Measurements from ENCODE around the gene RNF157.

RNF157 gene

DNA sequence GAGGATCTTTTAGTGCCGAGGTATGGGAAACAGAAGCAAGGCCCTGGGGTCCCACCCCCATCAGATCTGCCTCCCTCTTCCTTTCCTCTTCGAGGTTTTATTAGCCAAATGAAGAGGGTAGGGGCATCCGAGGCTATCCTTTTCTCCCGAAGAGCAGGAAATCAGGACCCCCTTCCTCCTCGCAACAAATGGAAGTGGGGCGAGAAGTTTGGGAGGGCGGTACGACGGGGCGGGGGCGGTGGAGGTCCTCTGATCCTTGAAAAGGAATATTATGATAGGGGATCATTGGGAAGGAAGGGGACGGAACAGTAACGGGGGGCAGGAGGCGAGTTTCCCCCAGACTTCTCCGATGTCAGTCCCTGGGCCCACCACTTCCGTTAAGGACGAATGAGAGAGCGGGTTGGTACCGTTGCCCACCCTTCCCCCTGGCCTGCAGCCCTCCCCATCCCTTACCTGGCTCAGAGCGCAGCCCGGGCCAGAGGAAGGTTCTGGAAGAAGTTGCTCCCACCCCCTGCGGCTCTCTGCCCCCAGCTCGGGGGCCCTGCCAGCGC, 99.6 kb downstream of the RNF157 start:
- no peak for DNase-seq (ENCODE audit: low spot score)

DNA sequence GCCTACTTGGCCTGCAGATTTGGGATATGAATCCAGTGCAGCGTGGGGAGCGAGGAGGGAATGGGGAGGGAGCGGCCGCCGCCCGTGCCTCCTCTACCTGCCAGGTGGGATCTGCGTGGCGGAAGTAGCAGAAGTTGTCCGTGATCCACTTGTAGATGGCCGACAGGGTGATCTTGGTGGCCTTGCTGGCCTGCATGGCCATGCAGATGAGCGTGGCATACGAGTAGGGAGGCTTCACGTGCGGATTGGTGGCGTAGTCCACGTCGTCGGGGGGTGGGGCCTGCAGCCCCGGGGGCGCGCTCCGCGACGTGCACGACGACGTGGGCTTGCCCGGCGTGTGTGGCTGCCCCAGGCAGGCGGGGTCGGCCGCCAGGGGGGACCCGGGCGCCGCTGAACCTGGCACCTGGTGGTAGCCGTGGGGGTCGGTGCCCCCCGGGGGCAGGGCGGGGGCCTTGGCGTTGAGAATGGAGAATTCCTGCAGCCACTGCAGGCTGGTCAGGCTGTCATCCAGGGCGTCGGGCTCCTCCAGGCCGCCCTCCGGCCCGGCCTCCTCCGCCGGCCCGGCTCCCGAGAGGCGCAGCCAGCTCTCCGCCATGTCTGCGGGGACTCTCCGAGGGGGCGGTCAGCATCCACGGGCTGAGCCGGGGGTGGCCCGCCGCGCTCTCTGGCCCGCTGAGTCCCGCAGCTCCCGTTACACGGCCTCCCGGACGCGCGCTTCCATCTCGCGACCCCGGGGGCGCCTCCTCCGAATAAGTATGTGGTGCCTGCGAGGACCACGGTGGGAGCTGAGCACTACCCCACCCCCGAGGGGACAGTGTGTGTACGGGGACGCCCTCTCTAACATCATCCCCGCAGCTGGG, 100.3 kb downstream of the RNF157 start:
- DNase-seq (ENCODE audit: low spot score) = no peak

DNA sequence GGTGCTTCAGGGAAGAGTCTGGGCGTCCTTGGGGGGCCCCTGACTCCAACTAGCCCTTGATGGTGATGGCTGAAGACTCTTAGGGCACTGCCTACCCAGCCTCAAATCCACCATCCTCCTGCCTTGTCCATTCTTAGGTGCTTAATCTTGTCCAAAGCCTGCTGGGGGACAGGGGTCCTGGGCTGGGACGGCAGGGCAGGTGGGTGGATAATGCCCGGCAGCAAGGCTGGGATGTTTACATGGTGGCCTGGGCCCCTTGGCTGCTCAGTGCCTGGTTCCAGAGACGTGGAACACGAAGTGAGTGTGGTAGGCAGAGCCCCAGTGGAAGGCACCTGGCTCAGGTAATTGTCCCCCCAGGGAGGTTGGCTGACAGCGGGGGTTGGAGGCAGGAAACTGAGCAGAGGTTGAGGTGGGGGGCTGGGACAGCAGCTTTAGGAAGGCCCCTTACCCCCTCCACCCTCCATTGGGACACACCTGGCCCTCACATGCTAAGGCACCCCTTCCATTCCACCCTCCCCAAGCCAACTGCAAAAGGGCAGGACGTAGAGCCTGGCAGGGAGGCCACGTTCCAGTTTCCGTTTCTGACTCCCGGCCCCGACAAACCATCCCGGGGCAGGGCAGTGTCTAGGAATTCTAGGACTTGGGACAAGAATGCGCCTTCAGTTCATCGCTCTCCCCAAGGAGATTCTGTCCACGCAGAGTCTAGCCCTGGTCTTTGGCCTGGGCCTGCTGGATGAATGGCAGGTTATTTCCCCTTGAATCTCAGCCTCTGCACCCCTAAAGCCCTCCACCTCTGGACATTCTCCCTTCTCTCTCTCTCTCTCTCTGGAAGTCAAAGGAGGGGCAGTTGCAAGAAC, 101.2 kb downstream of the RNF157 start:
- no peak for DNase-seq (ENCODE audit: low spot score)

DNA sequence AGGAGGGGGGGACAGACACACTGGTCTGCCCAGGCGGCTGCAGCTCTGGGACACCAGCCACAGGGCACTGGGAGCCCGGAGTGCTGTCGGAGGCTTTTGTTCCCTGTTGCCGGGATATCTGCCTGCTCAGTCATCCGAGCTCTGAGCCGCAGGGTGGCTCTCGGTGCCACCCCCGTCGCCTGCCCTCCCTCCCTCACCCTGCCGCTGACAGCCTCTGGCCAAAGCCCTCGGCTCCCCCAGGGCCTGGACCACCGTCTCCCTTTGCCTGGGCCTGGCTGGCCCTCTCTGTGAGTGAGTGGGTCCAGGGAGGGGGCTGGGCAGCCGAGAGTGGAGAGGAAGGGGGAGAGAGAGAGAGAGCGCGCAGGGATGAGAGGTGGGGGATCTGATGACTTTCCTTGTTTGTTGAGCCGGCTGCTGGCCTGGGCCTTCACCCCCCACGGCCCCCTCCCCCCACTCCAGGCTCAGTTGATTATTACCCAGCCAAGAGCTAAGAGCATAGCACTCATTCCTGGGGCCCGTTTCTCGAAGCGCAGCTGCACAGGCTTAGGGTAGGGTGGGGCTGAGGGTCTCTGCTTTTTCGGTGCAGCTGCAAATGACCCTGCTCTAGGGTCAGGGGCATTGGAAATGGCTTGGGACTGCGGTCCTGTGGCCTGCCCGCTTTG, 101.9 kb downstream of the RNF157 start:
- DNase-seq (ENCODE audit: low spot score) = no peak

DNA sequence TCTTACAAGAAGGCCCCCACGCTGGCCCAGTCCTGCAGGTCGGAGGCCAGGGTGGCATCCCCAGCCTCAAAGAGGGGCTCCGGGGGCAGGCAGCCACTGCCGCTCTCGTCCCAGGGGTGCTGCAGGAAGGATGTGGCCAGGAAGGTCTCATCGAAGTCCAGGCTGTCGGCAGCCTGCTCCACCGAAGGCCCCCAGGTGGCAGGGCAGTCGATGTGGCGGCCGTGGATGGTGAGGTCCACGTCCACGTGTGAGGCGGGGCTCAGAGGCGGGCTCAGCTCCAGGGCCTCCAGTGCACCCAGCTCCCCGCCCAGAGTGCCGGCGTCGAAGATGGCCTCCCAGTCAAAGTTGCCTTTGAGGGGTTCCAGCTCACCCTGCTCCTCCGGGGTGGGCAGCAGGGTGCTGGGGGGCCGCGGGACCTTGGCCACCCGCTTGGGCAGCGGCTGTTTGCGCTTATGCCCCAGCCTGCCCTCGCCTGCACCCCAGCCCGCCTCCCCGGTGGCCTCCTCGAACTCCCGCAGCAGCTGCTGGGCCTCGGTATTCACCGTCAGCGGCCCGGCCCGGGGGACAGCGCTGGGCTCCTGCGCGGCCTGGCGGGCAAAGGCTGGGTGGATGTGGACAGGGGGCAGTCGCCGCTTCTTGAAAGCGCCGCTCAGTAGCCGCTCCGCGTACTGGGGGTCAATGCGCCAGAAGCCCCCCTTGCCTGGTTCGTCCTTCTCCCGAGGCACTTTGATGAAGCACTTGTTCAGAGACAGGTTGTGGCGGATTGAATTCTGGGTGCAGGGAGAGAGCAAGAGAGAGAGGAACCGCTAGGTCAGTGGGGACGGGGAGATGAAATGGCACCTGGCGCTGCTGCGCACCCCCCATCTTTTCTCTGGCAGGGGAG, 102.7 kb downstream of the RNF157 start:
- no peak for DNase-seq (ENCODE audit: low spot score)

DNA sequence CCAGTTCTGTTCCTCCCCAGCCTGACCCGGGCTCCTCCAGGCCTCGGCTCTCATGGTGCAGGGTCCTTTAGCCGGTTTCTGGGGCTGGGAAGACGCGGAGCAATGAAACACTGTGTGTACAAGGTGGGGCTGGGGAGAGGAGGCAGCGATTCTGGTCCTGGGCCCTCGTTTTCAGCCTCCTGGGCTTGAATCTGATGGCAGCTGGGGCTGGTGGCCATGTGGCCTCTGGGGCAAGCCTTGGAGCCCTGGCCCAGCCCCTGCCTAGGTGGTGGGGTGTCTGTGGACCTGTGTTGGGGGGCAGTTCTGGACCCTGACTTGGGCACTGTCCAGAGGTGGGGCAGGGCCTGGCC, 103.3 kb downstream of the RNF157 start:
- DNase-seq (ENCODE audit: low spot score) = no peak

DNA sequence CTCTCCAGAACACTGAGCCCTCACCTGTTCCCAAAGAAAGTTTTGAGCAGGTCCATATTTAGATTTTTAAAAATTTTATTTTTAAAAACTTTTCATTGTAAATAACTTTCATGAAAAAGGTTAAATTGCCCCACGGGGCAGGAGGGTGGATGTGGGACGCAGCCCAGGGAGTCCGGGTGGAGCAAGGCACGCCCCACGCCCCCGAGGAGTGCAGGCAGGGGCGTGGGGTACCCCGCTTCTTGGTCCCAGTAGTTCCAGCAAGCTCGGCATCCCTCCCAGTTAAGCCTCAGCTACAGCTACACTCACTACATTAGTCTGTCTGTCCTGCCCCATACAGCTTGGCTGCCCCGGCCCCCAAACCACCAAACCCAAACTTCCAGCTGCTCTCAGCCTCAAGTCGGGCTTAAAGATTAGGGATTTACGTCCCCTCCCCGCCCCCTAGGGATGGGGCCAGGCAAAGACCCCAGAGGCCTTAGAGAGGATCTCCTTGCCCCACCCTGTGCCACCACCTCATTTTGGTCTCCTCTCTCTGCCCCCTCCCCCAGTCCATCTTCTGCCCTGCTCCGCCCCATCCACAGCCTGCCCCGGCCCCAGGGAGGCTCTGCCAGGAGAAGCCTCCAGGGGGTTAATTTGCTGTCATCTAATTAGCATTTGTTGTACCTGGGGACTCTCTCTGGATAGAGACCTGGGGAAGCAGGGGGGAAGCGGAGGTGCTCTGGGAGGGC, 103.9 kb downstream of the RNF157 start:
- no peak for DNase-seq (ENCODE audit: low spot score)

DNA sequence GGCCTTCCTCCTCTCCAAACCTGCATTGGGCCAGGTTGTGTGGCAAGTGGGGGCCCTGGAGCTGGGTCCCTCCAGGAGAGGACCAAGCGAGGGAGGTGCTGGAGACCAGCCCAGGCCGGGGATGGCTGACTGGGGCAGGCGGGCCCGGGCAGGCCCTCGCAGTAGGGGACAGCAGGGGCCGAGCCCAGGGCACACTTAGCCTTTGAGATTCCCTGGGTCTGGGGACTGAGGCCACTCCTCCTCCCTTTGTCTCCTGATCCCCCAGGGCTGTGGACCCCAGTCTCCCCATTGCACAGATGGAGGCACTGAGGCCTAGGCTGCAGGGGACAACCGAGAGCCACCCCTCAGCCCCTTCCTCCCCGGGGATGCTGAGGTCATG, 104.5 kb downstream of the RNF157 start:
- DNase-seq (ENCODE audit: low spot score) = no peak

DNA sequence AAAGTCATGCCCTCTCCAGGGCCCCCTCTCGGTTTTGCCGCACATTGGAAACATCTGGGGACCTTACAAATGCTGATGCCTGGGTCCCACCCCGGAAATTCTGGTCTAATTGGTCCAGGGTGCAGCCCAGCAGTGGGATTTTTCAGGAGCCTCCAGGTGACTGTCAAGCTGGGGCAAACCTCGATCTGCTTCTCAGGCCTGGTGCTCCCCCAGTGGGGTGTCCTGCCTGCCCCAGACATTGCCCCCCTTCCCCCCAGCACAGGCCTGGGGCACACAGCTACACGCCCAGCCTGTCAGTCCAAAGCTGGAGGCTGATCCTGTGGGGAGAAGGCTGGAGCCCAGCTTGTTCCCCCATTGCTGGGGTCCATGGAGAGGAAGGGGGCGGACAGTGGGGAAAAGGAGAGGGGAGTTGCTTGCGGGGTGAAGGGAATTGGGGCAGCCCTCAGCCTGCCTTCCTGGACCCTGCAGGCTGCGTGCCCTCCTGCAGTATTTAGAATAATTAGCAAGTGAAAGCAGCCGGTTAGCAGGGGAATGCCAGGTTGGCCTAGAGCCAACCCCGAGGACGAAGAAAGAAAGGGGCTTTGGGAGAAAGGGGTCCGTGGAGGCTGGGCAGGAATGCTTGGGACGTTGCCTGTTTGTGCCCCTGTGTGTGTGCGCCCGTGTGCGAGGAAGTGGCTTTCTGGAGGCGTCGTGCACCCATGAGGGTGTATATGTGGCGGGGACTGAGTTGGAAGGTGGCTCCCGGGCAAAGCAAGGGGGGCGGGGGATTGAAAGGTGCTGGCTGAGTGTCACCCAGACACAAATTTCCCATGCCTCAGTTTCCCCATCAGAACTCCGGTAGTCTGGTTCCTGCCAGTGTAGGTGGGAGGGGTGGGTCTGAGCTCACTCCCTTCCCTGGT, 105.1 kb downstream of the RNF157 start:
- DNase-seq (ENCODE audit: low spot score) = no peak

DNA sequence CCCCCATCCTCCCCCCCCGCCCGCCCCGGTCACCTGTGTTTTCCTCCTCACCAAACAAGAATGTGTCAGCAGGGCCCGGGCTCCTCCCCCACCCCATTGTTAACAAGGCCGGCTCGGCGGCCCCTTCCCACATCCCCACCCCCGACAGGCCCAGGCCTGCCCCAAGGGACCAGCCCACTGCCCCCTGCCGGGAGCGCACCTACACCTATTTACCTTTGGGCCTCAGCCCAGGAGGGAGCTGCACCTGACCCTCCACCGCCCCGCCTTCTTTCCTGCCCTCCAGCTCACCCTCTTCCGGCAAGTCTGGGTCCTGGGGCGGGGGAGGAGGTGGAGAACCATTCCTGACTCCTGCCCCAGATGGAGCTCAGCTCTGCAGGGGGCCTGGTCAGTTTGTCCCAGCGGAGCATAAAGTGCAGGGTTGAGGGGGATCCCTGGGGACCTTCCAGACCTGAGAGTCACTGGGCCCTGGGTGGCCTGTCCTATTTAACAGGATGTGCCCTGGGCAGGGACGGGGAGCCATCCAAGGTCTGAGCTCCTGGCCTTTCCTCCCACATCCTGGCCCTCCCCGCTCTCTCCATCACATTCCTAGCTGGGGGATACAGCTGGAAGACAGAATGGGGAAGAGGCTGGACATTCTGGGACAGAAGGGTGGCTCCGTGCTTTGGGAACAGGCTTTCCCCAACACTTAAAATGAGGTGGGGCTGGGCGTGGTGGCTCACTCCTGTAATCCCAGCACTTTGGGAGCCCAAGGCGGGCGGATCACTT, 107.5 kb downstream of the RNF157 start:
- no peak for DNase-seq (ENCODE audit: low spot score)

DNA sequence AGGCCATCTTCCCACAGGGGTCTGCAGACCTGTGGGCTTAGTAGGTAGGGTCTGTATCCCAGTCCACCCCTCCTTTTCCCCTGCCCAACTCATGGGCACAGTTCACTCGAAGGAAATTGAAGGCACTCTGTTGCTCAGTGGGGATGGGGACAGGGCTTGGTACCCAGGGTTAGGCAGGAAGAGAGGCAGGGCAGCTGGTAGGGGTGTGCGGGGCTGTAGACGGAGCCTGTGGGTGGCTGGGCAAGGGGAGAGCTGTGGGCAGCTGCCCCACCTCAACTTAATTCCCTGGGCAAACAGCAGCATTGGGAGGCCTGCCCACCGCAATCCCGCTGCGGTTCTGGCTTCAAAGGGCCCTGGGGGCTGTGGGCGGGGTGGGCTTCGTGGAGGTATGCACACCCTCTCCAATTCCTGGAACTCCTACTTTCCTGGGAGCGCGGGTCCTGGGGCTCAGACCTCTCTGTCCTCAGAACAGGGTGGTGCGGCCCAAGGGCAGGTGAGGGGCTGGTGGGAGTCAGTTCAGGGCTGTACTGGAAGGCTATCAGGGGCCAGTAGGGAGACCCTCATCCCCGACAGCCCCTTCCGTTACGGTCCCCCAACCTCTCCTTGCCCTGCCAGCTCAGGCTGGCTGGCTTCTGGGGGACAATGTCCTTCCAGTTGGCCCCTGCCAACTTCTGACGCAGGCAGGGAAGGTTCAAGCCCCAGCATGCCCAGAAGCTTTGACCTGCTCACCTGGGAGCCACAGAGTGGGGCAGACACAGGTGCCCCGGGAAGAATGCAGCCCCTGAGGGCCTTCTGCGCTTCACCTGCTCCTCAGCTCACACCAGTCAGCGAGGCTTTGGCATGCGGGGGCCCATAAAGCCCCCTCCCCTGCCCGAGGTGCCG, 108.4 kb downstream of the RNF157 start:
- DNase-seq (ENCODE audit: low spot score) = no peak

DNA sequence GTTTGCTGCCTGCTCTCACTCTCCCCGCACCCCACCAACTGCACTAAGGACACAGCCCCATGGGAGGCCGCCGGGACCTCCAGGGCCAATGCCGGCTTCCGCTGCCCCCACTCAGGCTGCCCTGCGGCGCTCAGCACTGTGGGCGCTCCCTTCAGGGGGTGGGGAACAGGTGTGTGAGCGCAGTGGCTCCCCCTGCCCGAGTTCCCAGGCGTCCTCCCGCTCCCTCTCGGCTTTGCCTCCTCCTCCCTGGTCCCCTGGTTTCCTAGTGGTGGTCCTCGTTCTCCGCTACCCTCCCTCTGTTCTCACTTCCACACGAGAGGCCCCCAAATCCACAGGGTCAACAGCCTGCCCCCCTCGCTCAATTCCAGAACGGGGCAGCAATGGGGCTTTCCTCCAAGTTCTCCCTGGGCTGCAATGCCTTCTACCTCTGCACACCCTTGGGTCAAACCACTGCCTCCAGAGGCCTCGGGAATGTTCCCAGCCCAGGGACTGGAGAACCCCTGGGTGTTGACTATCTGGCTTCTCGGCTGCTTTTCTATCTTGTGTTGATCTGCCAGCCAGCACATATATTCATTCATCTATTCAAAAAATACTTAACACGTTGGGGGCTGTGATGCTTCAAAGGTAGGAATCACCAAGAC, 109.1 kb downstream of the RNF157 start:
- DNase-seq (ENCODE audit: low spot score) = no peak

DNA sequence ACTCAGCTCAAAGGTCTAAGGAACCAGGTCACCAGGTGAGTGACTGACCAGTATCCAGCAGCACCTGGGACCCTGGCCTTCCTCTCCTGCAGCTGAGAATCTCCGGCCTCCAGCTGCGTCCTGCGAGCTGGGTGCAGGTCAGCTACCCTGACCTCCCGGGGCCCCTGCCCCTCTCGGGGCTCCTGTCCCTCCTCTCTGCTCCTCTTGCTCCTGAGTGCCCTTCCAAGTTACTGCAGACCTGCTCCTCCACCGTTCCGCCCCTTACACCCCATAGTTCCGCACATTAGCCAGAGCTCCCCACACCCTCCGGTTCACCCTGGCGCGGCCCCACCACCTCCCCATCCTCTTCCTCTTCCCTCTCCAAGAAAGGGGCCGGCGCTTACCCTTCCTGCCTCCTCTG, 109.8 kb downstream of the RNF157 start:
- no peak for DNase-seq (ENCODE audit: low spot score)

DNA sequence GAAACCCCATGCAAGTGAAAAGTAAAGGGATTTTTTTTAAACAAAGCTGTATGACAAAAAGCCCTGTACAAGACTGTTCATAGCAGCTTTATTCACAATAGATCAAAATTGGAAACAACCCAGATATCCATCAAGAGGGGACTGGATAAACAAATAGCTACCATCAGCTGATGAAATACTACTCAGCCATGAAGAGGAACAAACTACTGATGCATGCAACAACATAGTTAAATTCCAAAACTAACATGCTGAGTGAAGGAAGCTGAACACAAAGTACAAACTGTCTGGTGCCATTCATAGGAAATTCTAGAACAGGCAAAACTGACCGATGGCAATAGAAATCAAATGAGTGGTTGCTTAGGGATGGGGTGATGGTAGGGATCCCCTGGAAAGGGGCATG, 114.4 kb downstream of the RNF157 start:
- no peak for DNase-seq (ENCODE audit: low spot score)

DNA sequence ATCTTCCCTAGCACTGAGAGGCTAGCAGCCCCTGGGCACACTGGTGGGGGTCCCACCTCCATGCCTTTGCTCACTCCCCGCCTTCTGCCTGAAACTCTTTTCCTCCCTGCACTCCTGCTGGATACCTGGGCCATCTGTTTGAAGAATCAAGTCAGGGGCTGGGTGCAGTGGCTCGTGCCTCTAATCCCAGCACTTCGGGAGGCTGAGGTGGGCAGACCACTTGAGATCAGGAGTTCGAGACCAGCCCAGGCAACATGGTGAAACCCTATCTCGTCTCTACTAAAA, 115.0 kb downstream of the RNF157 start:
- DNase-seq (ENCODE audit: low spot score) = no peak

DNA sequence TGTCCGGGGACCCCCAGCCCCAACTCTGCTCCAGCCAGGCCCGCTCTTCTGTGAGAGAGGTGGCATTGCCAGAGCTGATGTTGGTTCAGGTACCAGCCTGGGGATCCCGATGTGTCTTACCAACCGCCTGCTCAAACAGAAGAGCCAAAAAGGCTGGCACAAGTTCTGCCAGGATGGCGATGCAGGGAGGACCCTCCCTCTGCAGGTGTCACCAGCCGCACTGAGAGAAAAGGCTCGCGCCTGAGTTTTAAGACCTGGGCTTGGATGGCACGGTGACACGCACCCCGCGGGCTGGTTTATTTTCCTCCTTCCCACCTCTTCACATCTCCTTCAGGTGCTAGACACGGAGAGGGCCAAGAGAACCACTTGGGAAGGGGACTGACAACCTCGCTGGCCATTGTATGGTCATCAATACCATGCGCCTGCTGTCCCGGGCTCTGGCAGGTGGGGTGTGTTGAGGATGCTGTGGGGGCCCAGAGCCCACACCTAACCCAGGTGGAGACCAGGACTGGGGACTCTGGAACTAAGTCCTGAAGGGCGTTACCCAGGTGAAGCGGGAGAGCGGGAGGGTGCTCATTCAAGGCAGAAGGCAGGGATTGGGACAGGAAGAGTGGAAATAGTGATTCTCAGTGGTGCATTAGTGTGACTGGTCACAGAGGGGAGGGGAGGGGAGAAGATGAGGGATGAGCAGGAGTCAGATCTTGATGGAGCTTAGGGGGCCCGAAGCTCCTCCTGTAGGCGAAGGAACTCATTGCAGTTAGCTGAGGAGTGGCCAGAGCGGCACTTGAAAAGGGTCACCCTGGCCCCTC, 115.5 kb downstream of the RNF157 start:
- no peak for DNase-seq (ENCODE audit: low spot score)
